Retina (tissue), 1 donor: Measurements from ENCODE around the gene CDCA8.
A peak's percentile ranks its signal among the peaks of the same experiment; 100 is the strongest.

Source experiments
- DNase-seq: peaks from one replicate; pipeline ENCODE4 v3.0.0-alpha.2; 2016

Gene CDCA8

DNA sequence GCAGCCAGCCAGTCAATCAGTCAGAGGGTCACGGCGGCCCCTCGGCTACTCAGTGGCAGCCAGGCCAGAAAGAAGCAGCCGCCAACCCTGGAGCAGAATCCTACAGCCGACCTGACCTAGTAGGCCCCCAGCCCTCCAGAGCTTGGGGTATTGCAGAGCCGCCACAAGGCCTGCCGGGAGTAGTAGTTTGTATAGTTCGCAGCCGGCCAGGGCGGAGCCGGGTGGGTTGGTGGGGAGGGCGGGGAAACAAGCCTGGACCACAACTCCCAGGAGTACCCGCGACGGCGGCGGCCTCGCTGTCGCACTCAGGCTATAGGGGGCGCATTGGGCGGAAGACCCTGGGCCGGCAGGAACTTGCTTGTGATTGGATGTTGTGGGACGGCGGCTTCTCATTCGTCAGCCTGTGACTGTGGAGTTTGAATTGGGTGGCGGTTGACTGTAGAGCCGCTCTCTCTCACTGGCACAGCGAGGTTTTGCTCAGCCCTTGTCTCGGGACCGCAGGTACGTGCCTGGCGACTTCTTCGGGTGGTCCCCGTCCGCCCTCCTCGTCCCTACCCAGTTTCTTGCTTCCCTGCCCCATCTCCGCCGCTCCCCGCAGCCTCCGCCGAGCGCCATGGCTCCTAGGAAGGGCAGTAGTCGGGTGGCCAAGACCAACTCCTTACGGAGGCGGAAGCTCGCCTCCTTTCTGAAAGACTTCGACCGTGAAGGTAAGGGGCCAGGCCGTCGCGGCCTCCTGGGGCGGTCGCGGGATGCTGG is at the start of gene CDCA8:
TSS of gene CDCA8 (plus strand) at position 439 of the 756 bp plus-strand sequence. CDS start at position 614, 175 bp downstream.
- peak; percentile 97 for DNase-seq

DNA sequence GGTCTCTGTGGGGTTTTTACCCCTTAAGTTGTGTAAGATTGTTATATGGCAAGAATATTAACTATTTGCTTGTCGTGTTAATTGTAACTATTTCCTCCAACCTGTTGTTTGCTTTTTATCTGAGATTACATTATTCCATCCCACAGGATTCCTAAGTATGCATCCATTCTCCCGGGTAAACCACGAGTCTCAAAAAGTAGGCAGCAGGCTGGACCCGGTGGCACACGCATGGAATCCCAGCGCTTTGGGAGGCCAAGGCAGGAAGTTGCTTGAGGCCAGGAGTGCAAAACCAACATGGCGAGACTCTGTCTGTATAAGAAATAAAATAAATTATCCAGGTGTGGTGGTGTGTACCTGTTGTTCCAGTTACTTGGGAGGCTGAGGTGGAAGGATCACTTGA is 45.0 kb upstream of the CDCA8 start:
- DNase-seq: no peak

DNA sequence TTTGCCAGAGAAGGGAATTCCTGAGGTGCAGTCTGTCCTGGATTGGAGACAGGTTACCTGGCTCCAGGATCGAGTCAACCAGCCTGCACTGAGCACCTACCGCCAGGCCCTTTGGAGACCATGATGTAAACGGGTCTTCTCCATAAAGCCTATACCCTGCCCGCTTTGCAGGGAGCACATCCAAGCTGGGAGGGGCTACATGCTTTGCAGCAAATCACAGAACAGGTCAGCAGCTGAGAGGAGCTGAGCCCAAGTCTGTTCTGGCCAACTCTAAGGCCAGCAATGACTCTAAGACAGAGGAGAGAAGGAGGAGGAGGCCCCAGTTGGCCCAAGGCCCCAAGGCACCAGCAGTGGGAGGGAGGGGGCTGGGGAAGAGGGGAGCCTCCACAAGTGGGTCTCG is 42.1 kb upstream of the CDCA8 start:
- no peak for DNase-seq

DNA sequence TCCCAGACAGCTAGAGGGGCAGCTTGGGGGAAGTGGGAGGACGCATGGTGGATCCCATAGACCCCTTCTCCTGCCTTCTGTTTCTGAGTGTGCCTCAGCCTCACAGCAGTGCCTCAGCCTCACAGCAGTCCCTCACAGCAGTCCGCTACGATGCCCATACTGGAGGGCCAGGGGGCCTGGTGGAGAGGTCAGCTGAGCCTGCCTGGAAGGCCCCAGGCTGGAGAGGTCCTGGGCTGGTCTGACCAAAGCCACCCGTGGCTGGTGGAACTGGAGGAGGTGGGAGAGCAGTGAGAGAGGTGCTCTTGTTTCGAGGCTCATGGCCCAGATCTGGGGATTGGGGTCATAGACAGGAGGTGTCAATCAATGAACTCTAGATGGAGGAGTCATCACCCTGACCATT is 41.6 kb upstream of the CDCA8 start:
- no peak for DNase-seq

DNA sequence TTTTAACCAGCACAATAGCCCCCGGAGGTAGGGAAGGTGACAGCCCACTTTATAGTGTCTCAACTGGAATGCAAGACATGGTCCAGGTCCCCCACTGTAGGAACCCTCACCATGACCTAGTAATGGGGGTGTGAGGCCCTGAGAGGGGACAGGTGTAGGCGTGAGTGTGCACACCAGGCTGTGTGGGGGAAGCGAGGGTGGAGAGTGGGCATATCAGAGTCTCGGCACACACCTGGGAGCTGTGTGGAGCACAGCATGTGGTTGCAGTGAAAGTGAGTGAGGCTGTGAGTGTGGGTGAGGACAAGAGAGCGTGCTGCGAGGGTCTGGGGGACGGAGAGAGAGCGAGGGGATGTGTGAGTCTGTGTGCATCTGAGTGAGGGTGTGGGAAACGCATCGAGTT is 40.5 kb upstream of the CDCA8 start:
- DNase-seq: no peak

DNA sequence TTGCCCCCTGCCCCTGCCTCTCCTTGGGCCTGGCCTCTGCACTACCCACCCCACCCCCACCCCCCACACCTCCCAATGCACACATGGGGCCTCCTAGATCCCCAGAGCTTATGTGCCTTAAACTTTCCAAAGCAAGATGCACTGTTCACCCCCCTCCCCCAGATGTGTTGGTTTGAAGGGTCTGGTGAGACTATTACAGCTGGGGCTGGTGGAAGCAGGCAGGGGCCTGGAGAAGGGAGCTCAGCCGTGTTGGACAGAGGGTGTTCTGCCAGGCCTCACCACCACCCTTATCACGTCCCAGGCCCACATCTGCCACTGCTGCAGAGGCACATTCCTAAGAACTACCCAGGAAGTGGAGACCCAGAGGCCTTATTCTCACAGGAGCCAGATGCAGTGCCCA is 39.3 kb upstream of the CDCA8 start:
- DNase-seq: no peak

DNA sequence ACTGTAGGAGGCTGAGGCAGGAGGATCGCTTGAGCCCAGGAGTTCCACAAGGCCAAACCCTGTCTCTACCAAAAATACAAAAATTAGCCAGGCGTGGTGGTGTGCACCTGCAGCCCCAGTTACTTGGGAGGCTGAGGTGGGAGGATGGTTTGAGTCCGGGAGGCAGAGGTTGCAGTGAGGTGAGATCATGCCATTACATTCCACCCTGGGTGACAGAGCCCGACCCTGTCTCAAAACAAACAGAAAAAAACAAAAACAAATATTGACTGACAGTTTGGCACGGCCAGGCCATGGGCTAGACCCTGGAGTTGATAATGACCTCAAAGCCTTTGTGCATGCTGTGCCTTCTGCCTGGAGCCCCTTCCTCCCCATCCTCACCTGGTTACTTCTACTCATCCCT is 38.4 kb upstream of the CDCA8 start:
- DNase-seq: no peak

DNA sequence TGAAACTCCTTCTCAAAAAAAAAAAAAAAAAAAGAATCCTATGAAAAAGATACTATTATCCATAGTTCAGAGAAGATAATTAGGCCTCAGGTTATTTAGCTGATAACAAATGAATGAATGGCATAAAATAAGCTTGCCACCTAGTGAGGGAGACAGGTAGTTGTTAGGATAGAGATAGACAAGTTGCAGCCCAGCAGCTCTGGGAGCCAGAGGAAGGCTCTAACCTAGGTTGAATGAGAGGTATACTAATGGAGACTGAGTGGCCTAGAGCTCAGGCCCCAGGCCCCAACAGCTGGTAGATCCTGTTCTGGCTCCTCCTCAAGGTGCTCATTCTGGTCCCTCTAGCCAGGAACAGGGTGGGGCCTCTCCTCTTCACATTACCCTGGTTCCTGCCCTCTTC is 37.0 kb upstream of the CDCA8 start:
- no peak for DNase-seq

DNA sequence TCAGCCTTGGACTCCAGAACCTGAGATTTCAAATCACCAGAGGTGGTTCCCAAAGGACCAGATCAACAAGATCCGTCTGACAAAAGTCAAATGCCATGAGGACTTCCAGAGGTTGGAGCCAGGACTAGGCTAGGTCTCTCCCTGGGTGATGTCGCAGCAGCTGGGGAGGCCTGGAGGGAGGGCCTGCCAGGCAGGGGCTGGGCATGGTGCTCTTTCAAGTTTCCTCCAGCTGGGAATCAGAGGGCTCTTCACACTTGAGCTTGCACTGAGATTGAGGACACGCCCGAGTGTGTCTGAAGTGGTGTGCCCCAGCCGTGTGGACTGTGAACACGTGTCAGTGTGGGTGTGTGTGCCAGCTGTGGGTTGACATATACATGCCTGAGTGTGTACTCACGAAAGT is 36.3 kb upstream of the CDCA8 start:
- DNase-seq: no peak

DNA sequence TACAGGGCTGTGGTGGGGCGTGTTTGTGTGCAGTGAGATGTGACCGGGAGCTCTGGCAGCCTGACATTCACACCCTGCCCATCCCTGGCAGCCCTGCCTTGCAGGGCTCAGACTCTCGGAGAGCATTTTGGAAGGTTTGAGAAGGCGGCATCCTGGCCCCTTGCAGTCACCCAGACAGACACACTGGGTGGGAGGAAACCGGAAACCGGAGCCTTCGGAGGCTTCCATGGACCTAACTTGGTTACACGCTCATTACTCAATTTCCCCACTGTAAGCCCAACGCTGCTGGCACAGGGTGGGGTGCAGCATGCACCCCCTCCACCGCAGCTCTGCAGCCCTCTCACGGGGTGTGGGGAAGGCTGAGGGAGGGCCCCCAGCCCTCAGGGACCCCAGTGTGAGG is 35.4 kb upstream of the CDCA8 start:
- no peak for DNase-seq

DNA sequence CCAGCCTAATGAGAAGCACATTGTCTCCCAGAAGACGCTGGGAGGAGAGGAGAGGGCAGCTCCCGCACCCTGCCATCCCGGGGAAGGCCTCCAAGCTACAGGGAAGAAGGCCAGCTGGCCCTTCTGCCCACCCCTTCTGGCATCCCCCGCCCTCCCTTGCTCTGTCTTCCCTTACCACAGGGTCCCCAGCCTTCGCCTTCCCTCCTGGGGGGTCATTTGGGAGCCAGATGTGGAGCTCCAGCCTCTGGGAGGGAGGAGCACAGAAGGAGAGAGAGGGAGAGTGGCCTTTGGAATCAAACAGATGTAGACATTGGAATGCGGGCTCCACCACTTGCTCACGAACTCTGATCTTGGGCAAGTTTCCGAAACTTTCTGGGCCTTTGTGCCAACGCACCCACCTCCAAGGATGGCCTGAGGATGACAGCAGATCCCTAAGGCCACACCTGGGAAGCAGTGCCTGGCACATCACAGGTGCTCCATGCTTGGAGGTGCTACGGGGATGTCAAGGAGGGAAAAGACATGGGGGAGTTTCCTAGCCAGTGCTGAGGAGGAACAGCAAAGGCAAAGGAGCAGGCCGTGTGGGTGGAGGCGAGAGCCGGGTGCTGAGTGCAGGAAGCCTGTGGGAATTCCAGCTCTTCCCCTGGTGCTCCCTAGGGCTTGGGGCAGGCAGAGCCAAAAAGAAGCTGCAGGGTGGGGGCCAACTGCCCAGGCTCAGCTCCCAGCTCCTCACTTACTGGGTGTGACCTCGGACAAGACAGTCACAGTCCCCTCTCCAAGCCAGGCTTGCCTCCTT is 34.5 kb upstream of the CDCA8 start:
- DNase-seq: no peak

DNA sequence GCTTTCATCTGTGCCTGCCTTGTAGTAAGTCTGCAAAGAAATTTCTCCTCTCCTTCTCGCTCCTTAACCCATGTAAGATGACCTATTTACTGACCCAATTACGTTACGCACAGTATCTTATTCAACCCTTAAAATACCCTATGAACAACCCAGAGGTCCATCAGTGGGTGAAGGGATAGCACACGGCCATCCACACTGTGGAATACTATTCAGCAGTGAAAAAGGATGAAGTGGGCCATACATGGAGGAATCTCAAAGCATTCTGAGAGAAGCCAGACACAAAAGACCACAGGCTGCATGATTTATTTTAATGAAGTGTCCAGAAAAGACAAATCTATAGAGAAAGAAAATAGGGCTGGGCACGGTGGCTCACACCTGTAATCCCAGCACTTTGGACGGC is 33.8 kb upstream of the CDCA8 start:
- no peak for DNase-seq

DNA sequence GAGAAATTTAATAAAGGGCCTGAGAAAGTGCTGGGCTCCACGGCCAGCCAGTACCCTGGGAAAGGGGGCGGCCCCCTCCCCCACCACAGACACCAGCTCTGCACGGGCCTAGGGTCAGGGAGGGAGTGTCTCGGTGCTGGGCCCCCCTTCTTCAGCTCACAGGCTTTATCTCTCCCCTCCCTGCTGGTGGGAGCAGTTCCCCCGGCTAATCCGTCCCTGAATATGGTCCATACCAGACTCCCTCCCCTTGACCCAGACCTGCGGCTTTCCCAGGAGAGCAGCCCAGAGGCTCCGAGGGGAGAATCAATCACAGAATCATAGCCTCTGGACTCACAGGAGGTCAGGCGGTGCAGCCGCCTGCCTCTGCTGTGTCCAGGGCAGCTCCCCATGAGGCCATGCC is 31.7 kb upstream of the CDCA8 start:
- DNase-seq: peak; percentile 63

DNA sequence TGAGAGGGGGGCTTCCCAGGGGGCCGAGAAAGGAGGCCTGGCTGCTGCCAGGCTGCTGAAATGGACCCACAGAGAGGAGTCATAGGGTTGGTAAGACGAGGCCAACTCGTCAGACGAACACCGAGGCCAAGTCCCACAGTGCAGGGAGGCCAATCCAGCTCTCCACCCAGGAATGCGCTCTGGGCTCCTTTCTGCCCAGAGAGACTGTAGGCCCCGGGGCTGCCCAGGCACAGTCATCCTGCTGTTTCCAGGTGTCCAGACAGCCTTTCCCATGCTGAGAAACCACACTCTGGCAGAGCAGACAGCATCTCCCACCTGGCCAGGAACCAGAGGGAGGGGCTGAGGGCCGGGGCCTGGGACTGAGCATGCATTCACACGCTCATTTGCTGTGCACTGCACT is 30.9 kb upstream of the CDCA8 start:
- DNase-seq: peak; percentile 46

DNA sequence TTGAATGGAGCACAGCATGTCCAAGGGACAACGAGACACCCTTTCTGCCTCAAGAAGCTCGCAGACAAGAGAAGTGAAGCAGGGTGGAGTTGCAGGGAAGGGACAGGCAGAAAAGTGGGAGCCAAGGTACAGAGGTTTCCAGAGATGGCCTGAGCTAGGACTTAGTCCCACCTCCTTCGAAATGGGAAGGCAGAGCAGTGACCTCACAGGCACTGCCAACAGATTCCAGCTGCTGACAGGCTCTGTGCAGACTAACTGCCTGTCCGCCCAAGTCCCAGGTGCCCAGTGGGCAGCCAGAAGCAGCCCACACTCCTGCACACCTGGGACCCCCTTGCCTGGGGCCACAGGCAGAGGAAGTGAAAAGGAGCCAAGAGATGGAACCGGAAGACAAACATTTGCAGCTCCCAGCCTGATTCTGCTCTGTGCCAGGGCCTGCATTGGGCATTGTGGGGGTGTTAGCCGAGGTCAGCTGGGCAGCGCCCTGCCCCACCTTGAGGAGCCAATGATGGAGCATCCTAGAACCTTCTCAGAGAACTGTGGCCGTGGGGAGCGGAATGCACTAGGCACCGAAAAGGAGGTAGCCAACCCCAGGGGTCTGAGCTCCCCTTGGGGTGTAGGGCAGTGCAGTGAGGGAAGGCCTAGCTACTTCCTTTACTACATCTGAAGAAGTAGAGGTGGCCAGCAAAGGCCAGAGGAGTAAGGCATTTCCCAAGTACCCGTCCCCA is 30.1 kb upstream of the CDCA8 start:
- no peak for DNase-seq

DNA sequence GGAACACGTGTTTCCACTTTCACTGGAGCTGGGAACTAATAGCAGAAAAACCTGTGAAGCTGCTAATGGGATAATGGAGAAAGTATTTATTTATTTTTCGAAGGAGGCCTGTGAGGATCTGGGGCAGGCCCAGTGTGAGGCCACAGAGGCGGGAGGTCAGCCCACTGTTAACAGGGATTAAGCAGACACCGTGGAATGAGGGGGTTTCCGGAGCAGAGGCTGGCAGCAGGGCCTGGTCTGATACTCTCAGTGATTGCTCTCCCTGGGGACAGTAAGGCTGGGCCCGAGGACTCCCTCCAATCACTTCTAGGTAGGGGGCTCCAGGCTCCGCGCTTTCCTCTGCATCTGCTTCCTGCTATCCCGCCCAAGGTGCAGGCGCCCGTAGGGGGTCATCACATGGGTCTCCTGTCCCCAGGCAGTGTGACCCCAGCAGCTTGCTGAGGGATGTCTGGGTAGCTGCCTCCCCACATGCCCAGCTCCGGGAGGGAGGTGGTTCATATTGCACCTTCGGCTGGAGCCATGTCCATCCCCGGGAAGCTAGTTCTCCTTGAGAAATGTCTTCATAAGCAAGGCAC is 28.8 kb upstream of the CDCA8 start:
- peak; percentile 60 for DNase-seq

DNA sequence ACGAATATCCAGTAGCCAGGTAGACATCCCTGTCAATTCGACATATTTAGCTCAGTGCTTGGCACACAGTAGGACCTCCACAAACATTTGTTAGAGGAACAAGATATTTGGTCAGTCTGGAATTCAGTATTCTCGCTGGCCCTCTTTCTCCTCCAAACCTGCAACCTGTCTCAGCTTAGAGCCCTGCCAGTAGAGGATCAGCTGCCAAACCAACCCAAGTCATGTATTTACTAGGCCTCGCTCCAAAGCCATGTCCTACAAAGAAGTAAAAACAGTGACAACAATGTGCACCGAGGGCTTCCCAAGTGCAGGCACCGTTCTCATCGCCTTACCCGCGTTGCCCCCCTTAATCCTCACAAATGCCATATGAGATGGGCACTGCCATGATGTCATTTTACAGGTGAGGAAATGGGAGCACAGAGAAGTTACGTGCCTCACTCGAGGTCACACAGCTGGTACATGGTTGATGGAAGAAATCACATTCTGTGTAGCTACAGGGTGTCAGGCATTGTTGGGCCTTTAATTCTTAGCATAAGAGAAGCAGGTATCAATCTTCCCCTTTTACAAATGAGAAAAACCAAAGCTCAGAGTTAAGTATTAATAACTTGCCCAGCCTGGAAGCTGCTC is 26.0 kb upstream of the CDCA8 start:
- no peak for DNase-seq

DNA sequence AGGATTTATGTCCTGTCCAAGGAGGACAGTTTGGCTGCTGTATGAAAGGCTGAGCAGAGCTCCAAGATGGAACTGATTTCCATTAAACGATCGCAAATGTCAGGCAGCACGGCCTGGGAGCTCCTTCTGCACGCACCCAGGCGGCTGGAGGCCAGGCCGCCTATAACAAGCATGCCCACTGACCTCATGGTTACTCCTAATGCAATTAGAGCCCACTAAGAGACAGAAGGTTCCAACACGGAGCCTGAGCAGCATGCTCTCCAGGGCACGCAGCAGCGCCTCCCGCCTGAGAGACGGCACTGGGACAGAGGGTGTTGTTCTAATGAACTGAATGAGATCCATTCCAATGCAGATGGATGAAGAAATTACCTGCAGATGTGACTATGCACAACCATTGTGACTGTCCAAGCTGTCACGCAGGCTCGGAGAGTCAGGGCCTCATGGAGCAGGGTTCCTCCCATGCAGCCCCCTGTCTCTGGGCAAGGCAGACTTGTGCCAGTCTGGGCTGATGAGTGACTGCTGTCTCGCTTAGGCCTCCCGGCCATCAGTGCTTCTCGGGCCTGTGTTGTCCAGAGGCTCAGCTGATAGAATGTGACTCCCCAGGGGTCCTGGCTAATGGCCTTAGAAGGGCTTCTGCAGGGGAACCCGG is 25.2 kb upstream of the CDCA8 start:
- DNase-seq: peak; percentile 83

DNA sequence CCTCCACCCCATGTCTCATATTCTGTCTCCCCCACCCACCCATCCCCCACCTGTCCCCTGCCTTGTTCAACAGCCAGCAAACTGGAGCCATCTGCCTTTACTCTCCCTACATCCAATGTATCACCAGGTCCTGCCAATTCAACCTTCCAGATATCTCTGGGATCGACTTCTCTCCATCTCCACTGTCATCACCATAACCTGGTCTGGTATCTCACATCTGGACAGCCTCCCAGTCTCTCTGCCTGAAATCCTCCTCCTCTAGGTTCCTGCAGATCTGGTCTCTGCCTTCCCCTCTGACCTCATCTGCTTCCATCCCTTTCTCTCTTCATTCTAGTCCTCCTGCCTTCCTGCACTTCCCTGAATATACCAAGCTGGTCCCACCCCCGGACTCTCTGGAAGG is 22.2 kb upstream of the CDCA8 start:
- no peak for DNase-seq

DNA sequence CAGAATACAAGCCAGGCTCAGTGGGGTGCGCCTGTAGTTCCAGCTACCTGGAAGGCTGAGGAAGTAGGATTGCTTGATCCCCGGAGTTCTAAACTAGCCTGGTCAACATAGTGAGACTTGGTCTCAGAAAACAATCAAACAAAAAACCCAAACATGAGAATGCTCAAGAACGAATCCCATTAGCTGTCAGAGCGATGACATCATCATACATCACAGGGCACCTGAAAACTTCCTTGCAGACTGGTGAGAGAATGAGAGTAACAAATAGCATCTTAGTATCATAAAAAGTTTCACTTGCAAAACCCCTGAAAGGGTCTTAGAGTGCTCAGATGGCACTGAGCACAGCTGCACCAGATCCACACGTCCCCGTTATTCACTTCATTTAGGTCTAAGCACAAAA is 21.1 kb upstream of the CDCA8 start:
- no peak for DNase-seq

DNA sequence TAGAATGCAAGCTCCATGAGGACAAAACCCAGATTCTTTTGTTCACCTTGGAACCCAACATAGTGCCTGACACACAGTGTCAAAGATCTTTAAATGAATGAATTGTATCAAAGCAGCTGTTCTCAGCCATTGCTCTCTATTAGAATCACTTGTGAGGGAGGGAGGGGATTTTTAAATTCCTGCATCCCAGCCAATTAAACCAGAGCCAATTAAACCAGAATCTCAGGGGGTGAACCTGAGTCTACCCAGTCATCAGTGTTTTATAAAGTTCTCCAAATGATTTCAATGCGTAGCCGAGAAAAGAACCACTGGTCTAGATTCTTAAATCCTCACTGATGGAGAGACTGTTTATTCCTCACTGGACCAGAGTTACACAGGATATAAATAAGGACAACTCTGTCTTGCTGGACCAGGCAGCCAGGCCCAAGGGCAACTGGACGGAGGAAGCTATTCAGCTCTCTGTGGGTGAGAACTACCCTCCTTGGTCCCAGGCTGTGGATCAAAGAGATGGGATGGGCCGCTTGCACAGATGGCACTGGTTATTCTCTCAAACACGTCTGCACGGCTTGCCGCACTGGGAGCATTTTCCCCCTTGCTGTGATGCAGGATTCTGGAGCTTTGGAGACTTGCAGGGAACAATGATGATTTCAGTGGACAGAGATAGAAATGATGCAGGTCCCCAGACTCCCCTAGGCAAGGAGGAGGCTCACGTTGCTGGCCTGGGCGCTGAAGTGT is 20.0 kb upstream of the CDCA8 start:
- no peak for DNase-seq

DNA sequence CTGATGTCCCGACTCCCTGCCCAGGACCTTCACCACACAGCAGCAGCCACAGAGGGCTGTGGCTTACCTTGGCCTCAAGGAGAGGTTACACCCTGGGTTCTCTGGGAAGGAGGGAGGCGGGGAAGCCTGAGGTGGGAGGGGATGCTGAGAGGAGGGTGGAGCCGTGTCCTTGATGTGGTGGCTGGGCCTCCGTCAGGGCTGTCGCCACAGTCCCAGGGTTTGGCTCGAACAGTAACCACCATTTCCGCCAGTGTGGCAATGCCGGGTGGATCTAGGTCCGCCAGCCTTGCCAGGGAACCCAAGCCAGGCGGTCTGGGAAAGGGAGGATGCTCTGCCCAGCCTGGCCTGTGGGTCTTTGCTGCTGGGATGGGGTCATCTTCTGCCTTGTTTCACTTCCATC is 18.4 kb upstream of the CDCA8 start:
- DNase-seq: no peak
